MG63 (cell line): Measurements from ENCODE around the gene CACNG7. TPM values are rescaled to one million over a fixed set of nuclear protein-coding genes. Genes with fewer than 3 reads are reported as not detected.
"Not testable (repeated sequence)": the region's sequence is repeated elsewhere in the genome, so short reads cannot be mapped to it uniquely, and the experiment has no call there.

Experiments
- DNase-seq: peaks from one replicate; pipeline ENCODE4 v3.0.0-alpha.2; 2020
- H3K27me3 ChIP-seq: fragments of 250-450 bp; sonication (Bioruptor Pico); 2 replicates; pipeline ENCODE4 v1.5.1; 2020; ENCODE audit warnings: mild to moderate bottlenecking, moderate library complexity
- H3K36me3 ChIP-seq: fragments of 250-450 bp; sonication (Bioruptor Pico); 2 replicates; pipeline ENCODE4 v1.5.1; 2020; ENCODE audit warnings: mild to moderate bottlenecking, moderate library complexity
- H3K4me3 ChIP-seq: fragments of 250-450 bp; sonication (Bioruptor Pico); 2 replicates; pipeline ENCODE4 v1.5.1; 2020; ENCODE audit warnings: mild to moderate bottlenecking, moderate library complexity
- H3K9me3 ChIP-seq: fragments of 250-450 bp; sonication (Bioruptor Pico); 2 replicates; pipeline ENCODE4 v1.5.1; 2020; ENCODE audit warnings: mild to moderate bottlenecking, moderate library complexity
- total RNA-seq: library from RNA; depleted of rRNA; stranded (reverse); fragments of >200 nt; shearing (Covaris generic); gene quantifications from 2 replicates; pipeline ENCODE4 v1.2.3, GENCODE V29; 2014; ENCODE audit warnings: low replicate concordance; rRNA removed

The CACNG7 gene, protein sequence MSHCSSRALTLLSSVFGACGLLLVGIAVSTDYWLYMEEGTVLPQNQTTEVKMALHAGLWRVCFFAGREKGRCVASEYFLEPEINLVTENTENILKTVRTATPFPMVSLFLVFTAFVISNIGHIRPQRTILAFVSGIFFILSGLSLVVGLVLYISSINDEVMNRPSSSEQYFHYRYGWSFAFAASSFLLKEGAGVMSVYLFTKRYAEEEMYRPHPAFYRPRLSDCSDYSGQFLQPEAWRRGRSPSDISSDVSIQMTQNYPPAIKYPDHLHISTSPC
- total RNA-seq = not detected in 2 replicates

DNA sequence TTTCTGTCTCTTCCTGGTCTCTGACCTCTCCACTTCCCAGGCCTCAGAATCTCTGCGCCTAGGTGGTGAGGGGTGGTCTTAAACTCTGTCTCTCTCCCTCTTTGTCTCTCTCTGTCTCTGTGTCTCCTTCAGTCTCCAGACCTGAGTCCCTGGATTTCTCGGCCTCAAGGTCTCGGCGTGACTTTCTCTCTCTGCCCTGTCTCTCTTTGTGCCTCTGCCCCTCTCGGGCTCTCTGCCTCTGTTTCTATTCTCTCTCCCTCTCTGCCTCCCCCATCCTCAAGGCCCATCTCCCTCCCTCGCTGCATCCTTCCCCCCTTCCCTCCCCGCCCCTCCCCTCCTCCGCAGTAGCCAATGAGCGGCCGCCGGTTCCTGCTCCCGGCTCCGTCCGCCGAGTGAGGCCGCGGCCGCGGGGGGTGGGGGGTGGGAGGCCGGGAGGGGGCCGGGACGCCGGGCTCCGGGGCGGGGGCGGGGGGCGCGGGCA is at the start of gene CACNG7:
Gene CACNG7 (plus strand): TSS at position 344 of the 481 bp plus-strand sequence. CDS start 3,554 bp downstream, outside the sequence.
- Histone ChIP-seq H3K9me3 (no peaks in the 10 kb centered on the region), H3K27me3 (peaks cover 60% of the 10 kb centered on the region), H3K36me3 (no peaks in the 10 kb centered on the region), H3K4me3 (no peak within 1 kb of the TSS)
- no peak for DNase-seq

DNA sequence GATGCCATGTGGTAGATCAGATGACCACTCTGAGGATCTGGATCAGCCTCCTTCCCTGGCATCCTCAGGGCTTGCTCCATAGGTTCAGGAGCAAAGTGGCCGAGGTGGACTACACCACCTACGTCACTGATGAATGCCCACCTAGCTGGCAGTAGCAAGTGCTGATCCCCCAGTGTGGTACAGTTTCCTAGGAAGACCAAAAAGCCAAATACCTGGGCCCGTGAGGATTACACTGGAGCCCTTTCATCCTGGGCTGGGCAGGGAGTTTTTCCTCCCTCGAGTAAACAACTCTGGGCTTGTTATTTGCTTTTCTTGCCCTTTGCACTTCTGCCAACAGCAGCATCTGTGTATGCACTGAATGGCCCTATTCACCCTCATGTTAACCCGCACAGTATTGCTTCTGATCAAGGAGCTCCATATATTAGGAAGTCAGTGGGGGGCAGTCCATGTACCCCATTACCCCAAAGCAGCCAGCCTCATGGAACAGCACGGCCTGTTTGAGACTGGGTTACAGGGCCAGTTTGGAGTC is 44.7 kb upstream of the CACNG7 start:
- DNase-seq = no peak

DNA sequence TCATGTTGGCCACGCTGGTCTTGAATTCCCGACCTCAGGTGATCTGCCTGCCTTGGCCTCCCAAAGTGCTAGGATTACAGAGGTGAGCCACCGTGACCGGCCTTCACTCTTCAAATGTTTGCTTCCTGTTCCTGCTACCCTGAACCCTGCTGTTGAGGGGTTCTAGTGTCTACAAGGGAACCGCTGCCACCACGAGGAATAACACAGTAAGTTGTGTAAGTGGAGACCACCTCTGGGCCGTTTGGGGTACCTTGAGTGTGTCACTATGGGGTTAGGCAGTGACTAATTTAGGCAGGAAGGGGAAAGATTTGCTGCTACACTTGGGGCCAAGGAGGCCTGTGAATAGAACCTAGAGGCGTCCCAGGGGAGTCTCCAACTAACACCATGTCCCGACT is 43.6 kb upstream of the CACNG7 start:
- no peak for DNase-seq
- no peaks in the 10 kb centered on the region for H3K9me3 ChIP-seq
- H3K27me3 ChIP-seq = no peaks in the 10 kb centered on the region
- H3K4me3 ChIP-seq = peak overlapping the region; percentile 33
- H3K36me3 ChIP-seq = peaks cover 2% of the 10 kb centered on the region

More for the DNA sequence above, 44.7 kb upstream of the CACNG7 start:
- Histone ChIP-seq H3K27me3 (no peaks in the 10 kb centered on the region), H3K4me3 (no peak overlapping the region), H3K9me3 (no peaks in the 10 kb centered on the region), H3K36me3 (no peaks in the 10 kb centered on the region; the same call in 1 of the 2 replicates)

DNA sequence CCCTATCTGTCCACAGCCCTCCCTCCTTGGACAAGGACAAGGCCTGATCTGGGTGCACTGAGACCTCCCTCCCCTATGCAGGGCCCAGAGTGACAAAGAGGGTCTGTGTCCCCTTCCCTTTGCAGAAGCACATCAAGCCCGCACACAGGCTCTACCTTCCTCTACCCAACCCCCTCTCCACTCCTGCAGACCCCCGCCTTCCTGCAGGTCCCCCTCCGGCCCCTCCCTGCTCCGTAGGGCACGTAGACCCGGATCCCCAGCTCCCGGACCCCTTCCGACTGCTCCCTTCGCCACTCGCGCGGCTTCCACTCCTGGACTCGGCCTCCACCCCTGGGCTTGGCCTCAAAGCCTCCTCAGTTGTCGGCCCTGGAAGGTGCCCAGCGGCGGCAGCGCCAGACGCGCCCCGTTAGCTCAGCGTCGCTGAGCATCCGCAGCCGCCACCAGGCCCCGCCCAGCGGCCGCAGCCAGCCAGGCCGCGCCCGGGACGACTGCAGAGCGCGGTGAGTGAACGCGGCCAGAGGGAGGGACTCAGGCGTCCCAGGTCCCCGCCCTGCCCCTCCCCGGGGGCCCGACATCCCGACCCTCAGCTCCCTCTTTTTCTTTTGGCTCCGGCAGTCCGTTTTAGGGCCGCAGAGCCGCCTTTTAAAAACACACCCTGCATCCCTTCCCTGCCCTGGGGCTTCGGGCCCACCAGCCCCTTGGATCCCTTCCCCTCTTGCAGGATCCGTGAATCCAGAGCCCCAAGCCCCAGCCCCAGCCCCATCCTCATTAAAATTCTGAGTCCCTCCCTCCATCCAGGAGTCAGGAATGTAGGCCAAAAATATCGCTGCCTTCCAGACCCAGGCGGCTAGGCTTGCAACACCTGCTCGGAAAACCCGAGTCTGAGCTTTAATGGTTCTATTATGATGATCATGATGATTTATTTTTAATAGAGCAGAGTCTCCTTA is 42.9 kb upstream of the CACNG7 start:
- peak; percentile 82 for DNase-seq
- H3K9me3 ChIP-seq = no peaks in the 10 kb centered on the region
- peaks cover 9% of the 10 kb centered on the region for H3K36me3 ChIP-seq
- H3K27me3 ChIP-seq = no peaks in the 10 kb centered on the region
- H3K4me3 ChIP-seq = peak overlapping the region; percentile 33

DNA sequence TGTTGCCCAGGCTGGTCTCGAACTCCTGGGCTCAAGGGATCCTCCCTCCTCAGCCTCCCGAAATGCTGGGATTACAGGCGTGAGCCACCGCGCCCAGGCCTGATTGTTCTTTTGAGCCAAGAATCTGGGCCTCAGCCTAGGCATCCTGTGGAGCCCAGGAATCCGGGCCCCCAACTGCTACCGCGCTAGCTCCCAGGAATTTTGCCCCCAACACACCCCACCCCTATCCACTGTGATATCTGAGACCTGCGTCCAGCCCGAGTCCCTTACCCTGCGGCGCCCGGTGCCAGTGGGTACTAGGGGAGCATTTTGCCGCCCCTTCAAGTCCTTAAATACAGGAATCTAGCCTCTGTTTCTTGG is 42.2 kb upstream of the CACNG7 start:
- no peaks in the 10 kb centered on the region for H3K9me3 ChIP-seq

DNA sequence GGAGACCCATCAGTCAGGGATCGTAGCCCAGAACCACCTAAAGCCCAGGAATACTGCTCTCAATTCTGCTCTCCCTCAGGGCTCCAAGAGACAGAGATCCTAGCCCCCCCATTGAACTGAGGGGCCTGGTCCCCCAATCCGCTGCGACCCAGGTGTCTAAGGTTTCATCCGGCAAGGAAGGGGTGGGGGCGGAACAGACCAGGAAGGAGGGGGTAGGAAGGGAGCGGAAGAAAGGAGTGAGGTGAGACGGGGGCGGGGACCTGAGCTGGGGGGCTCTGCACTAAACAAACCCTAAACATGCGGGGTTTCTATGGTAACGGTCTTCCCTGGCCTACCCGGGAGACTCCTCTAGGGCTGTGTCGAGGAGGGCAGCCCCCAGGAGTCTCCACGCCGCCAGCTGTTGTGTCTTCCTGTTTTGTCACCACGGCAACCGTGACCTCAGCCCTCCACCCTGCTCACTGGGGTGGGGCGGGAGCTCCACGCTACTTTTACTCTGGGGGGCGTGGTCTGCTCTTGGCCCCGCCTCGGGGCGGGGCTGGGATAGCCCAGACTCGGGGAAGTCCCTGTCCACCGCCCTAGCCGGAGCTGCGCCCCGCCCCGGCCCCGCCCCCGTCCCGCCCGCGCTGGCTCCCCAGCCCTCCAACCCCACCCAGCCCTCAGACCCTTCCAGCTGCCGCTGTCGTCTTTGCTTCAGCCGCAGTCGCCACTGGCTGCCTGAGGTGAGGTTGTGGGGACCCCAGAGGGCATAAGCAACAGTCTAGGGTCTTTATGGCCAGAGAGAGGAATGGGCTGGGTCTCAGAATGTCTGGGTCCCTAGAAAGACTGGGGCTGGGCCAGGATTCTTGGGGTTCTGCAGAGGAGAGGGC is 41.6 kb upstream of the CACNG7 start, which contains the start of gene MYADM:
Gene MYADM (plus strand): TSS at position 659 of the 866 bp plus-strand sequence. CDS start 5,647 bp downstream, outside the sequence.
- H3K4me3 ChIP-seq = peak within 1 kb of the TSS; percentile 97
- peak; percentile 99 for DNase-seq
- peaks cover 20% of the 10 kb centered on the region for H3K36me3 ChIP-seq

More for the DNA sequence above, 42.2 kb upstream of the CACNG7 start:
- H3K4me3 ChIP-seq = peak overlapping the region; percentile 97
- H3K36me3 ChIP-seq = peaks cover 14% of the 10 kb centered on the region
- no peaks in the 10 kb centered on the region for H3K27me3 ChIP-seq
- no peak for DNase-seq

DNA sequence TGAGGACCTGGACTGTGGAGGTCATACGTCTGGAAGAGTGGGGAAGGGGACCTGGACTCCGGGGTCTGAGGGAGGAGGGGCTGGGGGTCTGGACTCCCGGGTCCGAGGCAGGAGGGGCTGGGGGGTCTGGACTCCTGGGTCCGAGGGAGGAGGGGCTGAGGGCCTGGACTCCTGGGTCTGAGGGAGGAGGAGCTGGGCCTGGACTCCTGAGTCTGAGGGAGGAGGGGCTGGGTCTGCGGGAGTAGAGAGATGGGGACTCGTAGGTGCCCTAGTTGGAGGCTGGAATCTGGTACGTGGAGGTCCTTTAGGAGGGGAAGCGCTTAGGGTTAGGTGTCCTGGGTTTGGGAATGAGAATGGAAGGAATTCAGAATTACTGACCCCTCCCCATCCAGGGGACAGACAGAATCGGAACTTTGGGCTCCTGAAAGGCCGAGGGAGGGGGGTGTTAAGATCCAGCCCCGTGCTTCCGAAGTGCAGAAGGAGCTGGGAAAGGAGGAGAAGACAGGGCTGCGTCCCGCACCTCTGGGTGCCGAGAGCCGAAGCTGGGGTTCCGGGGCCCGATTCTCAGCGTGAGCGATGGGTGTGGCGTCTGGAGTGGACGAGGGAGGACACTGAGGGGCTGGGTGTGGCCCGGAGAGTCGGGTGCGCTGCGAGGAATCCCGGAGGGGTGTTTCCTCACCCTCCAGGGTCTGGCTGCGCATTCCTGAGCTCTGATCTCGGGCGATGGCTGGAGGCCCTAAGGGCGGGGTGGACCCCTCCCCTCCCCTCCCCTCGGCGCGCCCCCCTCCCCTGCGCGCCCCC is 40.8 kb upstream of the CACNG7 start:
- Histone ChIP-seq H3K27me3 (no peaks in the 10 kb centered on the region), H3K9me3 (no peaks in the 10 kb centered on the region), H3K4me3 (peak overlapping the region; percentile 97), H3K36me3 (peaks cover 27% of the 10 kb centered on the region)
- DNase-seq = peak; percentile 83

More for the DNA sequence above, 41.6 kb upstream of the CACNG7 start, which contains the start of gene MYADM:
- H3K27me3 ChIP-seq = no peaks in the 10 kb centered on the region
- H3K9me3 ChIP-seq = no peaks in the 10 kb centered on the region

DNA sequence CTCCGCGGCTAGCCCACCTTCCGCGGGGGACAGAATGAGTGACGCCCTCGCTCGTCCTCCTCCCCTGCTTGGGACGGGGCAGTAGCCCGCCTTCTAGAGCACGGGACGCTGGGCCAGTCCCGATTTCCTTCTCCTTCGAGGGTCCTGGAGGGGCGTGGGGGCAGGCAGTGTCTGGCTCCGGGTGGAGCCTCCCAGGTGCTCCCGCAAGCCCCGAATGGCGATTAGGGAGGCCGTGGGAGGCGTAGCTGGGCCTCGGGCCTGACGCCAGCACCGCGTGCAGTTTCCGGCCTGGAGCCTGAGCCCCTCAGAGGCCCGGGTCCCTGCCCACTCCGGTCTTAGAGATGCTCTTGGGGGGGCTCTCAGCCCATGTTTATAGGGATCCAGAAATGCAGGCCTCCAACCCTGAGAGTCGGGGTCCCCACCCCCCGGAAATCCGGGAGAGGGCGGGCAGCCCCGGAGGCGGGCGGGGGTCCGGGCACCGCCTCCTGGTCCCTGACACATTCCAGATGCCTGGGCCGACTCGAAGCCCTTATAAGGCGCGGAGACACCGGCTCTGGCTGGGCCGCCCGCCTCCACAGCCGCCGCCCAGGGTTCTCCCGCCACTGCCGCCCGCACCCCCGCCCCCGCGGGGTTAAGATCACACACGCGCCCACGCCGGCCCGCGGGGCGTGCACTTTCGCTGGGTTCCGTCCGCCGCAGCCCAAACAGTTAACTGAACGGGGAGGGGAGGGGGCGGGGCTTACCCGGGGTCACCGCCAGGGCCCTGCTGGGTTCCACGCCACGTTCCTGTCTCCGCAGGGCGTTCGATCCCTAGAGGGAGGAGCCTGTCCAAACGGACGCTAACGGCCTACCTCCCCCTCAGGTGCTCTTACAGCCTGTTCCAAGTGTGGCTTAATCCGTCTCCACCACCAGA is 39.9 kb upstream of the CACNG7 start:
- H3K9me3 ChIP-seq = no peaks in the 10 kb centered on the region
- no peaks in the 10 kb centered on the region for H3K27me3 ChIP-seq
- peak; percentile 97 for DNase-seq
- H3K4me3 ChIP-seq = peak overlapping the region; percentile 97
- H3K36me3 ChIP-seq = peaks cover 35% of the 10 kb centered on the region

DNA sequence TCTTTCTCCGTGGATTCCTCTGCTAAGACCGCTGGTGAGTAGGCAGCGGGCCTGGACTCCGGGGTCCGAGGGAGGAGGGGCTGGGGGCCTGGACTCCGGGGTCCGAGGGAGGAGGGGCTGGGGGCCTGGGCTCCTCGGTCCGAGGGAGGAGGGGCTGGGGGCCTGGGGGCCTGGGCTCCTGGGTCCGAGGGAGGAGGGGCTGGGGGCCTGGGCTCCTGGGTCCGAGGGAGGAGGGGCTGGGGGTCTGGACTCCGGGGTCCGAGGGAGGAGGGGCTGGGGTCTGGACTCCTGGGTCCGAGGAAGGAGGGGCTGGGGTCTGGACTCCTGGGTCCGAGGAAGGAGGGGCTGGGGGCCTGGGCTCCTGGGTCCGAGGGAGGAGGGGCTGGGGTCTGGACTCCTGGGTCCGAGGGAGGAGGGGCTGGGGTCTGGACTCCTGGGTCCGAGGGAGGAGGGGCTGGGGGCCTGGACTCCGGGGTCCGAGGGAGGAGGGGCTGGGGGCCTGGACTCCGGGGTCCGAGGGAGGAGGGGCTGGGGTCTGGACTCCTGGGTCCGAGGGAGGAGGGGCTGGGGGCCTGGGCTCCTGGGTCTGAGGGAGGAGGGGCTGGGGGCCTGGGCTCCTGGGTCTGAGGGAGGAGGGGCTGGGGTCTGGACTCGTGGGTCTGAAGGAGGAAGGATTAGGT is 39.1 kb upstream of the CACNG7 start:
- peaks cover 43% of the 10 kb centered on the region for H3K36me3 ChIP-seq
- peak overlapping the region; percentile 97 for H3K4me3 ChIP-seq

DNA sequence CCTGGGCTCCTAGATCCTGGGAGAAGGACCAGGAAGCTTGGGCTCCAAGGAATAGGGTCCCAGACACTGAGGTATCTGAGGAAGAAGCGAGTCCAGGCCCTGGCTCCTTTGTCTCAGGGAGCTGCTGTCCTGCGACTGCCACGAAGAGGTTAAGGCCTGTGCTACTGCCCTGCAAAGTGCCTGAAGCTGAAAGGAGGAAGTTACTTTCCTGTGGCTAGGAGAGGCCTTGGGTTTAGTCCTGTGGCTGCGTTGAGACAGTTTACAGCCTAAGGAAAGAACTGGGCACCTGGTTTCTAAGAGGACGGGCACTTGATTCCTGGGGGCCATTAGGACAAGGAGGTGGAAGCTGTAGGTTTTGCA is 38.6 kb upstream of the CACNG7 start:
- peaks cover 44% of the 10 kb centered on the region for H3K36me3 ChIP-seq
- H3K4me3 ChIP-seq = peak overlapping the region; percentile 20
- DNase-seq = no peak
- no peaks in the 10 kb centered on the region for H3K9me3 ChIP-seq
- no peaks in the 10 kb centered on the region for H3K27me3 ChIP-seq

More for the DNA sequence above, 39.1 kb upstream of the CACNG7 start:
- not testable (repeated sequence) for DNase-seq, H3K27me3 ChIP-seq, H3K9me3 ChIP-seq

DNA sequence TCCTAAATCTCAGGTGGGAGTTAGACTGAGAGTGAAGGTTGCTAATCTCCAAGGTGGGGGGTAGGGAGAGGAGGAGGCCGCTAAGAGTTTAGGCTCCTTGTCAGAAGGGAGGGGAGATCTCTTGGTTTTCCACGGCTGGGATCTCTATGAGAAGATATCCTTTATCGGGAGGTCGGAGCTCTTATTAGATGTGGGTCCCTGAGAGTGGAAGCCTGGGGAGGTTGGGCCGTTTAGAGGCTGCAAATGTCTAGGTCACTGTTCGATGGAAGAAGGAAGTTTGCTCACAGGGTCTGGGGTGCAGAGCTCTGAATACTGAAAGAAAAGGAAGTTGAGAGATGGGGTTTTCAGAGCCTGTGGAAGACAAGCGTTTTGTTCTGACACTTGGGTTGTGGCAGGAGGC is 37.6 kb upstream of the CACNG7 start:
- no peak for DNase-seq

DNA sequence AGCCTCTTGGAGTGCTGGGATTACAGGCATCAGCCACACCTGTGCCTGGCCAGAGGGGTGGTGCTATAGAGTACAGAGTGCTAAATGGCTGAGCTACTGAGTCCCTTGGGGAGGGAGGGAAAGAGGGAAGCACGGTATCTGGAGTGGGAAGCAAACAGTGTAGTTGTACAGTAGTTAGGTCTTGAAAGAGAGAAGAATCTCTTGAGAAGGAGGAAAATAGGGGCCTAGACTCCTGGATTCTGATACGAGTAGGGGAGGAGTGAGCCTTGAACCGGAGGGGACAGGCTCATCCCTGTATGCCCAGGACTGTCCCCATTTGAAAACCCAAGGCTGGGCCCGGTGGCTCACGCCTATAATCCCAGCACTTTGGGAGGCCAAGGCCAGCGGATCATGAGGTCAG is 36.3 kb upstream of the CACNG7 start:
- DNase-seq = no peak
- Histone ChIP-seq H3K4me3 (no peak overlapping the region), H3K9me3 (no peaks in the 10 kb centered on the region), H3K36me3 (peaks cover 52% of the 10 kb centered on the region), H3K27me3 (no peaks in the 10 kb centered on the region)

More for the DNA sequence above, 37.6 kb upstream of the CACNG7 start:
- no peaks in the 10 kb centered on the region for H3K9me3 ChIP-seq
- H3K27me3 ChIP-seq = no peaks in the 10 kb centered on the region
- H3K4me3 ChIP-seq = no peak overlapping the region
- H3K36me3 ChIP-seq = peaks cover 49% of the 10 kb centered on the region

DNA sequence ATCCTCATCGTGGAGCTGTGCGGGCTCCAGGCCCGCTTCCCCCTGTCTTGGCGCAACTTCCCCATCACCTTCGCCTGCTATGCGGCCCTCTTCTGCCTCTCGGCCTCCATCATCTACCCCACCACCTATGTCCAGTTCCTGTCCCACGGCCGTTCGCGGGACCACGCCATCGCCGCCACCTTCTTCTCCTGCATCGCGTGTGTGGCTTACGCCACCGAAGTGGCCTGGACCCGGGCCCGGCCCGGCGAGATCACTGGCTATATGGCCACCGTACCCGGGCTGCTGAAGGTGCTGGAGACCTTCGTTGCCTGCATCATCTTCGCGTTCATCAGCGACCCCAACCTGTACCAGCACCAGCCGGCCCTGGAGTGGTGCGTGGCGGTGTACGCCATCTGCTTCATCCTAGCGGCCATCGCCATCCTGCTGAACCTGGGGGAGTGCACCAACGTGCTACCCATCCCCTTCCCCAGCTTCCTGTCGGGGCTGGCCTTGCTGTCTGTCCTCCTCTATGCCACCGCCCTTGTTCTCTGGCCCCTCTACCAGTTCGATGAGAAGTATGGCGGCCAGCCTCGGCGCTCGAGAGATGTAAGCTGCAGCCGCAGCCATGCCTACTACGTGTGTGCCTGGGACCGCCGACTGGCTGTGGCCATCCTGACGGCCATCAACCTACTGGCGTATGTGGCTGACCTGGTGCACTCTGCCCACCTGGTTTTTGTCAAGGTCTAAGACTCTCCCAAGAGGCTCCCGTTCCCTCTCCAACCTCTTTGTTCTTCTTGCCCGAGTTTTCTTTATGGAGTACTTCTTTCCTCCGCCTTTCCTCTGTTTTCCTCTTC is 35.1 kb upstream of the CACNG7 start:
- Histone ChIP-seq H3K9me3 (no peaks in the 10 kb centered on the region), H3K27me3 (no peaks in the 10 kb centered on the region; the same call in 1 of the 2 replicates), H3K36me3 (peaks cover 52% of the 10 kb centered on the region), H3K4me3 (no peak overlapping the region)
- no peak for DNase-seq
